Retina (tissue), 1 donor: Measurements from ENCODE around the gene CEP170.

Experiments
- DNase-seq: peaks from one replicate; pipeline ENCODE4 v3.0.0-alpha.2; 2016

Gene CEP170

DNA sequence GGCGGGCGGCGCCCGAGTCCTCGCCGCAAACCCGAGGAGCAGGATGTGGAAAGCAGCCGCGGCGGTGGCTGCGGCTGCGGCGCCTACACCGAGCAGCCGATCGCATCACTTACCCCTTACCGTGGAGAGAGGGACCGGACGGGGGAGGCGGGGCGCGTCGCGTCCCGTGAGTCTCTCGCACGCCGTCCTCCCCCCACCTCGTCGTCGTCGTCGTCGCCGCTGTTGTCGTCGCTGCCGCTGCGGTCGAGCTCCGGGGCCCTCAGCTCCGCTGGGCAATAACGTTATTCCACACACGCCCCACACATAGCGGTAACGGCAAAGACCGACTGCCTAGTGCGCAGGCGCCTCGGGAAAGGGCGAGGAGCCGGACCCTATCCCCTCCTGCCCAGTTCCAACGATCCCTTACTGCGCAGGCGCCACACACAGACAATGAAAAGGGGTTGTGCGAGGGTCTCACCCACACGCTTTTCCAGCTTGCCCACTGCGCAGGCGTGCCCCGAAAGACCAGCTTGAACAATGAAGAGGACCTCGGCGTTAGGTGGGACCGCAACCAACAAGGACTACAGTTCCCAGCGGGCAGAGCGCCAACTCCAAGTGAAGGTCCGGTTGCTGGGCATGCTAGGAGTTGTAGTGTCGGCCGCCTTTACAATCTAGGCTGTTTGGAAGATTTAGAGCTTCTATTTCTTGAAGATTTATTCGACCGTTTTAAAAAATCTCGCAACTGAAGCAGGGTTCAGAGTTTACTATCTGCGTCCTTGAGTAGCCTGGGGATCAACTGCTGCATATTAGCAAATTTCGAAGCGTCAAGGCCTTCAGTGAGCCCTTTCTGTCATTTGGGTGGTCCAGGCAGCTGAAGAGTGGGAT lies at the start of gene CEP170:
CEP170 (minus strand) TSS at position 355 of the 864 bp plus-strand sequence. CDS start 30,001 bp downstream, outside the sequence.
- peak; percentile 98 for DNase-seq

DNA sequence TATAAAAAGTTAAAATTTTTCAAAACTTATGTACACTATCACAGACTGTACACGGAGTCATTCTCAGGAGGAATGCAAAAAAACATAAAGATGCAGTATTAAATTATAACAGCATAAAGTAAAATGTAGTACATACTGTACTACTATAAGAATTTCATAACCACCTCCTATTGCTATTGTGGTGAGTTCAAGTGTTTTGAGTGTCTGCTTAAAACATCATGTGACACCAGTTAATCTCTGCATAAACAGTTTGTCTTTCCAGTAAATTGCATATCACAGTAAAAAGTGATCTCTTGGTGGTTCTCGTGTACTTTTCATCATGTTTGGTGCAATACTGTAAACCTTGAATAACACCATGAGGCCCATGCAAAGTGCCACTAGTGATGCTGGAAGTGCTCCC lies 46.0 kb upstream of the CEP170 start:
- DNase-seq = no peak

DNA sequence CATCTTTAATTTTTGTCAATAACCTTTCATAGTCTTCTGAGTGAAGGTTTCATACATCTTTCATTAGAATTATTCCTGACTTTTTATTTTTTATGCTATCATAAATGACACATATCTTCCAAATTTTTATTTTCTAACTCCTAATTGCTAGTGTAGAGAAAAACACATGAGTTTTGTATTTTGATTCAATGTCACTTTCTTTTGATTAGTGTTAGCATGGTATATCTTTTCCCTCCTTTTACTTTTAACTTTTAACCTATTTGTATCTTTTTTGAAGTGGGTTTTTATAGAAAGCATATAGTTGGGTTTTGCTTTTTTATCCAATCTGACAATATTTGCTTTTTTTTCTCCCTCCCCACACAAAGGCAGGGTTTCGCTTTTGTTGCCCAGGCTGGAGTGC lies 44.0 kb upstream of the CEP170 start:
- DNase-seq = no peak

DNA sequence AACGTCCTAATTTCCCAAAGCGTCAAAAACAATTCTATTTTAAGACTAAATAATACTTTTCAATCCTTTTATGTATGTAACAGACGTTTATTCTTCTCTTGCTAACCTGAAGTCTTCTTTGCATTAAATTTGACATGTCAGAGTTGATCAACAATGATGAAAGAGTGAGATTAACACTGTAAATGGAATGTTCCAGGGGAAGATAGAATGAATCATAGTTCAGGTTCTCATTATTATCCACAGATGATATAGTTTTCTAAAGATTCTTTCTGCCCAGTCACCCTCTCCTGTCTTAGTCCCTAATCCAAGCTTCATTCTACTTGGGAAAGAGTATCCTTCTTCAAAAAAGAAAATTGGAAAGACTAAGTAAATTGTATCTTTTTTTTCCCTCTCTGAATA lies 39.6 kb upstream of the CEP170 start:
- no peak for DNase-seq

DNA sequence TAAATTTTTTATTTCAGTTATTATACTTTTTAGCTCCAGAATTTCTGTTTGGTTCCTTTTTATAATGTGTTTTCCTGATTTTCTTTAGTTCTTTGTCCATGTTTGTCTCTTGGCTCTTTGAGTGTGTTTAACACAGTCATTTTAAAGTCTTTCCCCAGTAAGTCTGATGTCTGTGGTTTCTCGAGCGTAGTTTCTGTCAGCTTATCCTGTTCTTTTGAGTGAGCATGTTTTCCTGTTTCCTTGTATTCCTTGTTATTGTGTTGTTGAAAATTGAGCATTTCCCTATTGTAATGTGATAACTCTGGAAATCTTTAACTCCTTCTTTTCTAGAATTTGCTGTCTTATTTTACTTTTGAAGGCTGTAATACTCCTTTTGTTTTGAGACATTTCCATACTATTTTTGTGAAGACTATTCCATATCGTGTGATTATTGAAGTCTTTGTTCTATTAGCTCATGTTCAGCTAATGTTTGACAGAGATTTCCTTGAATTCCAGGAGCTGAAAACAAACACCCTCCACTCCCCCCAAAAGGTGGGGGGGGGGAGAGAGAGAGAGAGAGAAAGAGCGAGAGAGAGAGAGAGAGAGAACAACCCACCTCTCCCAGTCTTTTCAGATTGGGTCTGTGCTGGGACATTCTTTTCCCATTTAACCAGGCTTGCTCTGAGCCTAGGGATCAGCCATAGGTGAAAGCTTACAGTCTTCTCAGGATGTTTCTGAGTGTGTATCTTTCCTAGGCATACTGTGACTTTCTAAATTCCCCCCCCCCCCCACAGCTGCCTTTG lies 39.1 kb upstream of the CEP170 start:
- no peak for DNase-seq

DNA sequence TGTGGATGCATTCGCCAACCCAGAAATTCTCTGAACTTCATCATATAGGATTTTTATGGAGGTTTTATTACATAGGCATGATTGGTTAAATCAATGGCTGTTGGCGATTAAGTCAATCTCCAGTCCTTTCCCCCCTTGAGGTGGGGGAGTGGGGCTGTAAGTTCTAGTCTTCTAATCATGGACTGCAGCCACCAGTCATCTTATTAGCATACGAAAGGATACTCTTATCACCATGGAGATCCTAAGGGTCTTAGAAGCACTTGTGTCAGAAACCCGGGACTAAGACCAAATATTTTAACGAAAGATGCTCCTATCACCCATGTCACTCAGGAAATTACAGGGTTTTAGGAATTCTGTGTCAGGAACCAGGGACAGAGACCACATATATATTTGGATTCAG lies 37.0 kb upstream of the CEP170 start:
- no peak for DNase-seq

DNA sequence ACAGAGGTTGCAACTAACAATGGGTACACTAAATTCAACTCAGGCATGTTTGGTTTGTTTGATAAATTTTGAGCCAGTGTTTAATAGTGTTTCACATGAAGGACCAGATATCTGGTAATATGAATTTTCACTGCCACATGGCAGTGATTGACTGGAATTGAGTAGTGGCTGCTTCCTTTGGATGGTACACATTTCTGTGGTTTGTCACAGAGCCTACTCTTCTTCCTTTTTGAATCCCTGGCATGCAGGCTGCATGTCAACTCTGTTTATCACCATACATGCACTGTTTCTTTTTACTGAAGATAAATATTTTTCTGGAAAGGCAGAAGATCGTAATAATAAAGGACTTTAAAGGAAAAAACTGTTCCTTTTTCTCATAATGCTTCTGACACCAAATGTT lies 36.2 kb upstream of the CEP170 start:
- DNase-seq = no peak

DNA sequence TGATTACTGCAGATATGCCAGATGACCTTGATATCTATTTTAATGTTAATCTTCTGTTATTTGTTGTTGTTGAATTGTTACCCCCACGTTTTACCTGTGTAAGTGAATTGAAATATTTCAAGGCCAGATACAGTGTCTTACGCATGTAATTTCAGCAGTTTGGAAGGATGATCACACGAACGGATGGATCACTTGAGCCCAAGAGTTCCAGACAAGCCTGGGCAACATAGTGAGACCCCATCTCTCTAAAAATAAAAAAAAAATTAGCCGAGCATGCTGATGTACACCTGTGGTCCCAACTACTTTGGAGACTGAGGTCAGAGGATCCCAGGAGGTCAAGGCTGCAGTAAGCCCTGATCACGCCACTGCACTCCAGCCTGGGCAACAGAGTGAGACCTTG lies 33.0 kb upstream of the CEP170 start:
- no peak for DNase-seq

DNA sequence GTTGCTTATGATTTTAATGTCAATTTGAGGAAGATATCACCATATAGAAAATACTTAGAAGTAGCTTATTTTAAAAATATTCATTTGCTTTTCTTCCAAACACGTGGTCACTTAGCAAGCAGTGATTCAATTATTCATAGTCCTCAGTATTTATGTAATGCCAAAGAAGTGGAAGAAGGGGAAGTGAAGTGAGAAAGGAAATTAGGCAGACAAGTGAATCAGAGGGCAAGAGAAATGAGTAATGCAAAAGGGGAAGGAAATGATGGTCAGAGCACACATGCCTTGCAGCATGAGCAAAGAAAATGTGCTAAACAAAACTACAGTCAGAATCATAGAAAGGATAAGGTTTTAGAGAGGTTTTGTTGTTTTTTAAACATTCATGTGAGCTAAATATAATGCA lies 32.6 kb upstream of the CEP170 start:
- DNase-seq = no peak

DNA sequence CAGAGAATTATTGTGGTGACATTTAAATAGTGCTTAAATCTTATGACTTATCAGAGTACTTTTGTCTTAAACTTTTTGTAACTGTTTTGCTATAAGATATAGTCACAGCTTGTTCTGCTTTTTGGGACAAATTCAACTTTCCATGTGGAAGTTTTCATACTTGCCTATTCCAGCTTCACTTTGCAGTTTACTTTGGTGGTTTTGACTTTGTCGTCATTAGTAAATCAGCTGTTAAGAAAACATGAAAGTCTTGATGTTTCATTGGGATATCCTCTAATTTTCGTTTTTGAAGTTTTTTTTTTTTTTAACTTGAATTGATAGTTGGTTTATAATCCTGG lies 32.0 kb upstream of the CEP170 start:
- DNase-seq = no peak

DNA sequence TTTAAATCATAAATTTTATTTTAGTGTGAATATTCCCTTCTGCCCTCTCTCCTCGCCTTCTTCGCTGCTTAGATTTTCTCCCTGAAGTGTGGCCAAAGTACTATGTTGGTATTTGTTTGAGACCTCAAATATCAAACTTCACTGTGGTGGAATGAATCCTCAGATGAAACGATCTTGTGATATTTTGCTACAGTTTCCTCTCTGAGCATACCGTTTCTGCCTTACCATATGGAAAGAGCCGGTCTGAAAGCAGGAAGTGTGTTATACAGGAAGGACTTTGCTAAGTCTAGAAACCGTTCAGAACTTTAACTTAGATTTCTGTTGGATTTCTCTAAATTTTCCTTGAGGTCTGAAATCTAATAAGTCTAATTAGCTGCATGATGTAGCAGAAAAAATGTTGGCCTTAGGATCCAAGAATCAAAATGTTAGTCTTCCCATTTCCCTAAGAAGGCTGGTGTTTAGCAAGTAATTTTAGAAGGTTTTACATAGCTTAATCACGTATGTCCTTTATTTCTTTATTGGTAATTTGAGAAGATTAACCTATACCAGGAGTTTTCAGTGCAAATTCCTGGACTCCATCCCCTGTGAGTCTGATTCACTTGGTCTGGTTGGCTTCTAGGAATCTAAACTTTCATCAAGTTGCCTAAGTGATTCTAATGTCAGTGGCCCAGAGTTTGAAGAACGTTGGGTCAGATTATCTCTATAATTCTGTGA lies 31.5 kb upstream of the CEP170 start:
- no peak for DNase-seq

DNA sequence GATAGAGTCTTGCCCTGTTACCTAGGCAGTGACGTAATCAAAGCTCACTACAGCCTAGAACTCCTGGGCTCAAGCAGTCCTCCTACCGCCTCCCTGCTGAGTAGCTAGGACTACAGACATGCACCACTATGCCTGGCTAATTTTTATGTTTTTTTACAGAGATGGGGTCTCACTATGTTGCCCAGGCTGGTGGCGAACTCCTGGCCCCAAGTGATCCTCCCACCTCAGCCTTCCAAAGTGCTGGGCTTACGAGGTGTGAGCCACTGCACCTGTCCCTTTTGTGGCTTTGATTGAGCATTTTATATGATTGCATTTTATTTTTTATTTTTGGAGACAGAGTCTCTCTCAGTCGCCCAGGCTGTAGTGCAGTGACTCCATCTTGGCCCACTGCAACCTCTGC lies 26.6 kb upstream of the CEP170 start:
- DNase-seq = no peak

DNA sequence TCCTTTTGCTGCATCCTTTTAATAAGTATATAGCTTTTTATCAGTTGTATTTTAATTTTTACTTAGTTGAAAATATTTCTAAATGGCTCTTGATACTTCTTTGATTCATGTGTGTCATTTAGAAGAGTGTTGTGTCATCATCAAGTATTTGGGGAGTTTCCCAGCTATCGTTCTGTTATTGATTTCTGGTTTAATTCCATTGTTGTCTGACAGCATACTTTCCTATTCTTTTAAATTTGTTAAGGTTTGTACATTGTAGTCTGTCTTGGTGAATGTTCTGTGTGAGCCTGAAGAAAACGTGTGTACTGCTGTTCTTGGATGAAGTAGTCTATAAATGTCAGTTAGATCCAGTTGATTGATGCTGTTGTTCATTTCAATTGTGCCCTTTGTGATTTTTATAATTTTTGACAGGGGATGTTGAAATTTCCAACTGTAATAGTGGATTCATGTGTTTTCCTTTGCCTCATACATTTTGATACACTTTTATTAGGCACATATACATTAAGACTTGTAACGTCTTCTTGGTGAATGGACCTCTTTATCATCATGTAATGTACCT lies 25.6 kb upstream of the CEP170 start:
- no peak for DNase-seq

DNA sequence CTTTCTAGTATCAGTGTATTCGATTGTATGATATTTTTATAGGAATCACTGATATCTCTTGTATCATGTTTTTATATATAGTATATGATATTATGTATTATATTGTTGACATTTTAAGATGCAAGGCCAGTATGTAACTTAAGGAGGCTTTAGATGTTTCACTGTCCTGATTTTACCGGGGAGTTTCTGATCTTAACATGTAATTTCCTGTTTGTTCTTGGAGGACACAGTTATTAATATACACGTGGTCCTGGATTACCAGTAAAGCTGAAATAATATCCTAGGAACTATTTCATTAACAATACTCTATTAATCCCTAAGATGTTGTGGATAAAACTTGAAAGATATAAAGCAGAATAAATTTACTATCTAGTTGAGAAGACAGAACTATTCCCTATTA lies 20.2 kb upstream of the CEP170 start:
- DNase-seq = no peak

DNA sequence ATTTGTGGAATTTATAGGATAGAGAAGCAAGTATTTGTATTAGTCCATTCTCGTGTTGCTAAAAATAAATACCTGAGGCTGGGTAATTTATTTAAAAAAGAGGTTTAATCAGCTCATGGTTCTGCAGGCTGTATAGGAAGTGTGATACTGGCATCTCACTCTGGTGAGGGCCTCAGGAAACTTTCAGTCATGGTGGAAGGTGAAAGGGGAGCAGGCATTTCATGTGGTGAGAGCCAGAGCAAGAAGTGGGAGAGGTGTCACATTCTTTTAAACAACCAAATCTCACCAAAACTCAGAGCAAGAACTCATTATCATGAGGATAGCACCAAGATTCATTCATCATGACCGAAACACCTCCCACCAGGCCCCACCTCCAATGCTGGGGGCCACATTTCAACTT lies 18.9 kb upstream of the CEP170 start:
- no peak for DNase-seq

DNA sequence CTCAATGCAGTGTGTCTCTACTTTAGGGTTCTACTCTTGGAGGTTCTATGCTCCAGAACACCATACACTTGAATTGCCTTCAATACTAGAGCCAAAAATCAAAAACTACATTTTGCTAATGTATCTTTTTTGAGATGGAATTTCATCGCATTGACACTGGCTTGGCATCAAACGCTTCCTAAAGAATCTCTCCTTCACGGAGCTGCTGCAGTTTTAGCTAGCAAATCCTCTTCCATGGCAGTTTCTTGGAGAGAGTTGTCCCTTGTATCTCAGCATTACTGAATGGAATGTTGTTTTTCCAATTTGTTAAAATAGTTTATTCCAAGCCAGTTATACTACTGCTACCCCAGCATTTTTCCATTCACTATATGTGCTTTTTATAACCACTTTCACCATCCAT lies 18.4 kb upstream of the CEP170 start:
- DNase-seq = no peak

DNA sequence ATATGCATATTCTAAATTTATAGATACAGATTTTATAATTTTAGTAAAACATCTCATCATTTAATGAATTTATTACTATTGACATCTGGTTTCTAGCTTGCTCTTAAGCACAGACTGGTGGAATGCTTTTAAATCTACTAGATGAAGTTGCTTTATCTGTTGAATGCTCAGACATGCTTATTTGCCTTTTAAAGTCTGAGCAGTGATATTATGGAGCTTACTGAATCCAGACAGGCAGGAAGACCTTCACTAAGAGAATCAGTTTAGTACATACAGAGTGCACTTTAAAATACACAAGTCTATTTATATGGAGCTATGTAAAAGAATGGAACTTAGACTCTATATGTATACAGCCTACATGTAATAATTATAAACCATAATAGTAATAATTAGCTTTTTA lies 17.3 kb upstream of the CEP170 start:
- no peak for DNase-seq

DNA sequence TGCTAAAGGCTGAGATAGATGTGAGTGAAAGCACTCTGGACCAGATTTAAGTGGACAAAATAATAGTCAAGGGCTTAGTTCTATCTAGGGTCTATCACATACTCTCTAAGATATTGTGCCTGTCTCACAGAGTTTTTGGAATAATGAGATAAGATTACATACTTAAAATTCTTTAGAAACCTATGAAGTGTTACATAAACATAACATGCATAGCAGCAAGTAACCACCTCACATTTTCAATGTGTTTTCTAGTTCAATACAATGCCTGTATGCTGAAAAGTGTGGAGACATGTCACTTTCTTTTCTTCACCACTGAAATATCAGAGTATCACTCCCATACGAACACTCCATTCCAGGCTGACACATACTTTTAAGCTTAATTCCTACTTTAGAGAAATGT lies 16.9 kb upstream of the CEP170 start:
- no peak for DNase-seq

DNA sequence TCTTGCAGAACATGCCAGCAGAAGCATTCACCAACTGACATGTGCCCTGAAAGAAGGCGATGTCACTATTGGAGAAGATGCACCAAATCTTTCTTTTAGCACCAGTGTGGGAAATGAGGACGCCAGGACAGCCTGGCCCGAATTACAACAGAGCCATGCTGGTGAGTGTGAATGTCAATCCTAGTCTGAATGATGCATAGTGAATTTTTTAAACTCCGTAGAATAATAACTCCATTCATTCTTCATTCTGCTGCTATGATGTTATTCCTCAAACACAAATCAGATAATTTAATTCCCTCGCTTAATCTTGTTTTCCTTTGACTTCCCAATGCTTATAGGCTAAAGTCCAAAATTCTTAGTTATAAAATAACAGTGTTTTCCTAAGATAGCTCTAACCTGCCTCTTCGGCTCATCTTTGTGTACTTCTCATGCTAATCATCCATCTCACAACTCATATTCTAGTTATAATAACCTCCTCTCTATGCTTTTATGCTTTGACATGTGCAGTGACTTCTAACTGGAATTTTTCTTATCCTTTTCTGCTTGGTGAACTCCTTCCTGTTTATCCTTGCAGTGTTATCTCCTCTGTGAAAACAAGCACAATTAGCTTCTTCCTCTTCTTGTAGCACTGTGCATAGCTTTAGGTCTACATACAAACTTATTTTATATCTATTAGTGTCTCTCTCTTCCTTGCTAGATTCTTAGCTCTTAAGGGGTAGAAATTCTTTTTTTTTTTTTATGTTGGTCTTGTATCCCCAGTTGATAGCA lies 15.2 kb upstream of the CEP170 start:
- no peak for DNase-seq

DNA sequence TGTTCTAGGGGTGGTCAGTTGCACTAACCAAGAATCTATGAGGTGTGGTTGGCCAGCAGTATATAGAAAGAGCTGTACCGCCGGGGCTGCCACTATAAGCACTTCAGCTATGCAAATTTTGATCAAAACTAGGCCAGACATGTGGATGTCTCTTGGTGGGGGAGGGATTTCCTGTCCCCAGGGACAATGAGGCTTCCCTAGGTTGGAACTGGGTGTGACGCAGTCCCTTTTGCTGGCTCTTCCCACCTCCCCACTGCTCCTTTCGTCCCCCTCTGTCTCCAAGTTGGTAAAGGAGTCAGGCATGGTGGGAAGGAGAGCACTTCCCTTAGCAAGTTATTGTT lies 14.3 kb upstream of the CEP170 start:
- no peak for DNase-seq

DNA sequence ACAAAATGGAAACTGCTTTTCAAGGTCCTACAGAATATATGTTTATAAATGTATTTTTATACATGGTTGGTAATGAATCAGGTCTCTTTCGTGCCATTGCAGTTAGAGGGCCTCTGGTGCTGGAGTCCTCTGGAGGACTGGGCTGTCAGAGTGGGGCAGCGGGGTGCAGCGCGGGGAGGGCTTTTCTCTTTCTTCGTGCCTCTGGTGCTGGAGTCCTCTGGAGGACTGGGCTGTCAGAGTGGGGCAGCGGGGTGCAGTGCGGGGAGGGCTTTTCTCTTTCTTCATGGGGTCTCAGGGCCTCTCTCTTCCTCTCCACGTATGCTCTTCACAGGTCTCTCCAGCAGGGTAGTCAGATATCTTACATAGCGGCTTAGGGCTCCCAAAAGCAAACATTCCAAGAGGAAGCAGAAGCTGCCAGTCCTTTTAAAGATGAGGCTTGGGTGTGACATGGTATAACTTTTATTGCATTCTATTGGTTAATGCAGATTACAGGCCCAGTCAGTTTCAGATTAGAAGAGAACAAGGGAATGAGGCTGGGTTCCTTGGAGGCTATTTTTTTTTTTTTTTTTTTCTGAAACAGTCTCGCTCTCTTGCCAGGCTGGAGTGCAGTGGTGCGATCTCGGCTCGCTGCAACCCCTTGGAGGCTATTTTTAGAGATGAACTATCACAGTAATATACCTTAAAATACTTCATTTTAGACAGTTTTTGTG lies 13.8 kb upstream of the CEP170 start:
- peak; percentile 29 for DNase-seq
